ENCODE measurements around the gene GAGE12J.
"Not testable (repeated sequence)": the region's sequence is repeated elsewhere in the genome, so short reads cannot be mapped to it uniquely, and the experiment has no call there.

GAGE12J gene

DNA sequence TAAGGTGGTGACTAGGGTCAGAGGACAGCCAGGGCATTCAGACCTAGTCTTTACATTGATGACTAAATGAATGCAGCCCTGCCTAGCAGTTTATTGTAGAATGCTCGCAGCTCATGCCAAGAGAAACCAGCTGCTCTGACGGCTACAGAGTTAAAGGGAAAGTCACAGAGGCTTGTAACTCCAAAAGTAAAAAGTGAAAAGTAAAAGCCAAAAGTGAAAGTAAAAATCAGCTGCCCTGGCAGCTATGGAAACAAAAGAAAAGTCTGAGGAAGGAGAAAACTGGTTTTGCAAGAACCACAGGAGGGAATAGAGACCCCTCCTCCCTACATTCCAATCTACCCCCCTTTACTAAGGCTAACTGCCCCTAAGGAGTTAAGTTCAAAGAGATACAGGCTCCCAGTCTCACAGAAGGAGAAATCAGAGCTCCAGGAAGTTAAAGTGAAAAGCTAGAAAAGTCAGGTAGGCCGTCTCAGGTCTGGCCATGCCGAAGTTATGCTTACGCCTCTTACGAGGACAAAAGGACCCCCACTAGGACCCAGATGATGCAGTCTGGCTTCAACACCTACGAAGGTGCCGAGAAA lies 12.3 kb upstream of the GAGE12J start:
- no peak for DNase-seq (ENCODE audit: low read depth in 3 of 3, low spot score in 1 of 3)

DNA sequence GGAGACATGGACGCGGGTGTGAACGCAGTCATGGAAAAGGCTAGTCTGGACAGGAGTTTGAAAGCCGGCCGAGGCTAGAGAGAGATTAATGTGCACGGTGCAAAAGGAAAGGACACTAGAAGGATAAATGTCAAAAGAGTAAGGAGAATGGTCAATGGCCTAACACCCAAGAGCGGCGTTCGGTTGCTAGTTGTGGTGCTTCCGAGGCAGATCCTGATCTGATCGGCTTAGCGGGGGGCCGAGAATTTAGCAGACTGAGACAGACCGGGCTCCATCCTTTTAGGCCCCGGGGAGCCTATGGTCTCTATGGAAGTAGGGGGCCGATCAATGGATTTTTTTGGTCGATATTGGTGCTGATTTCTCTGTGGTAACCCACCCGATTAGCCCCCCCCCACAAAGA lies 11.5 kb upstream of the GAGE12J start:
- DNase-seq (ENCODE audit: low read depth in 3 of 3, low spot score in 1 of 3) = no peak

DNA sequence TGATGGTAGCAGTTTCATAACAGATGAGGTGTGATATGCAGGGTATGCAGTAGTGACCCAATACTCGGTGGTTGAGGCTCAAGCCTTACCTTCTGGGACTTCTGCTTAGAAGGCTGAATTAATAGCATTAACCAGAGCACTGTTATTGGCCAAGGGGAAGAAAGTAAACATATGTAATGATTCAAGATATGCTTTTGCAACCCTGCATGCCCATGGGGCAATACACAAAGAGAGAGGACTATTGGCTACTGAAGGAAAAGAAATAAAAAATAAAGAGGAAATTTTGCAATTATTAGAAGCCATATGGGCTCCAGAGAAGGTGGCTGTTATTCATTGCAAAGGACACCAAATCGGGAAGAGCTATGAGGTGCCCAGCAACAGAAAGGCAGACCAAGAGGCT lies 9.7 kb upstream of the GAGE12J start:
- no peak for DNase-seq (ENCODE audit: low read depth in 3 of 3, low spot score in 1 of 3)

DNA sequence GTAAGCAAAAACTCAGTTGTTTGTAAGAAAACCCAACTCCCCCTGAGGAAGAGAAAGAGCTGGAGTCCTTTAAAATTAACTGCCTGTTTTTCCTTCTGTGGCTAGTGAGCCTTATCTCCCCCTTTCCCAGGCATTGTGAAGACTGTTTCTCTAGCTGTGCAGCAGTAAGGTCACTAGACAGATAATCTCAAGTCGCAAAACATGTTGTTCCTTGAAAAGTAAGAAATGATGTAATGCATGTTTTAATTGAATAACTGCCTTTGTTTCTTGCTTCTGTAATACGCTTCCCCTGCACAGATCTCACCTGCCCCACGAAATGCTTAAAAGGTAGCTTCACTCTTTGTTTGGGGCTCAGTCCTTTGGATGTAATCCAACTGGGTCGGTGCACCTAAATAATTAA lies 5.8 kb upstream of the GAGE12J start:
- no peak for DNase-seq (ENCODE audit: low read depth in 3 of 3, low spot score in 1 of 3)

- not testable (repeated sequence) for DNase-seq (ENCODE audit: low read depth in 3 of 3, low spot score in 1 of 3)
Observed at GRCh38 chrX:49322266-49322665, 429 bp downstream of the GAGE12J start.

DNA sequence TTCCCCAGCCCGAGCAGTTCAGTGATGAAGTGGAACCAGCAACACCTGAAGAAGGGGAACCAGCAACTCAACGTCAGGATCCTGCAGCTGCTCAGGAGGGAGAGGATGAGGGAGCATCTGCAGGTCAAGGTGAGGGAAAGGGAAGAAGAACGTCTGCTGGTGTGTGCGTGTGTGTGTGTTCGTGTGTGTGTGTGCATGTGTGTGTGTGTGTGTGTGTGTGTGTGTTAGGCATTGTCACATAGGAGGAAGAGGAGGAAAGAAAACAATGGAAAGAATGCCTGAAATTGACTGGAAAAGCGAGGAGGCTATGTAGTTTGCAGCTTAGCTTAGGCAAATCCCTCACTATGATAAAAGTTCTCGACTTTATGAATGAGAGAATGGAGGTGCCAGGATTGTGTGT lies 1.9 kb downstream of the GAGE12J start:
- DNase-seq (ENCODE audit: low read depth in 3 of 3, low spot score in 1 of 3) = not testable (repeated sequence)

DNA sequence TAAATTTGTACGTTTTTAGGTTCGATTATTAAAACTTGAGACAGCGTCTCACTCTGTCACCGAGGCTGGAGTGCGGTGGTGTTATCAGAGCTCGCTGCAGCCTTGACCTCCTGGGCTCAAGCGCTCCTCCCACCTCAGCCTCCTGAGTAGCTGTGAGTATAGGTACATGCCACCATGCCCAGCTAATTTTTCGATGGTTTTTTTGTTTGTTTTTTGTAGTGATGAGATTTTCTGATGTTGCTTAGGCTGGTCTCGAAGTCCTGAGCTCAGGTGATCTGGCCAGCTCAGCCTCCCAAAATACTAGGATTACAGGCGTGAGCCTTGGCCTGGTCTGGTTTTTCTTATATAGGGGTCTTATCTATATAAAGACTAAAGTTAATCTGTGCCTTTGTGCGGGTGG lies 8.6 kb downstream of the GAGE12J start:
- not testable (repeated sequence) for DNase-seq (ENCODE audit: low read depth in 3 of 3, low spot score in 1 of 3)

DNA sequence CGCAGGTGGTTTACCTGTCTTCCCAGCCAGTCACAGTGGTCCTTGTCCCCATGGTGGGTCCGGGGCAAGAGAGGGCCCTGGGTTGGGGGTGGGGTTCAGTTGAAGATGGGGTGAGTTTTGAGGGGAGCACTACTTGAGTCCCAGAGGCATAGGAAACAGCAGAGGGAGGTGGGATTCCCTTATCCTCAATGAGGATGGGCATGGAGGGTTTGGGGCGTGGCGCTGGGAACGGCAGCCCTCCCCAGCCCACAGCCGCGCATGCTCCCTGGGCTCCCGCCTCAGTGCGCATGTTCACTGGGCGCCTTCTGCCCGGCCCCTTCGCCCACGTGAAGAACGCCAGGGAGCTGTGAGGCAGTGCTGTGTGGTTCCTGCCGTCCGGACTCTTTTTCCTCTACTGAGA lies 9.4 kb downstream of the GAGE12J start, which contains the start of gene GAGE13:
Gene GAGE13, plus strand, starts transcription at position 301 of the 400 bp plus-strand sequence. CDS start 1,156 bp downstream, outside the sequence.
- not testable (repeated sequence) for DNase-seq (ENCODE audit: low read depth in 3 of 3, low spot score in 1 of 3)

- not testable (repeated sequence) for DNase-seq (ENCODE audit: low read depth in 3 of 3, low spot score in 1 of 3)
Observed at GRCh38 chrX:49331841-49332240, 10.0 kb downstream of the GAGE12J start.

DNA sequence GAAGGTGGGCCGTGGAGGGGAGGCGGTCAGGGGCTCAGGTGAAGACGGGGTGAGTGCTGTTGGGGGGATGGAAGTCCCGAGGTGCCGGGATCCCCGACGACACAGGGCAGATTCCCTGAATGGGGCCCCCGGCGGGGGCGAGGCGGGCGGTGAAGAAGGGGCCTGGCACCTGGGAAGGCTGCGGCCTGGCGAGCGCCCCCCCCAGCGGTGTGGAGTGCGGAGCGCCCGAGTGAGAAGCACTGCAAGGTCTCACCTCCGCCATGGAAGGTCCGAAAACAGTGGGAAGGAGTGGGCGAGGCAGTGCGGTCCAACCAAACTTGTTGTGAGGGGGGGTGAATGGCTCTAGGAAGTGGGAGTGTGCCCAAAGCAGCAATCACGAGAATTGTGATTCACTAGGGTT lies 19.6 kb downstream of the GAGE12J start:
- DNase-seq (ENCODE audit: low read depth in 3 of 3, low spot score in 1 of 3) = not testable (repeated sequence)

DNA sequence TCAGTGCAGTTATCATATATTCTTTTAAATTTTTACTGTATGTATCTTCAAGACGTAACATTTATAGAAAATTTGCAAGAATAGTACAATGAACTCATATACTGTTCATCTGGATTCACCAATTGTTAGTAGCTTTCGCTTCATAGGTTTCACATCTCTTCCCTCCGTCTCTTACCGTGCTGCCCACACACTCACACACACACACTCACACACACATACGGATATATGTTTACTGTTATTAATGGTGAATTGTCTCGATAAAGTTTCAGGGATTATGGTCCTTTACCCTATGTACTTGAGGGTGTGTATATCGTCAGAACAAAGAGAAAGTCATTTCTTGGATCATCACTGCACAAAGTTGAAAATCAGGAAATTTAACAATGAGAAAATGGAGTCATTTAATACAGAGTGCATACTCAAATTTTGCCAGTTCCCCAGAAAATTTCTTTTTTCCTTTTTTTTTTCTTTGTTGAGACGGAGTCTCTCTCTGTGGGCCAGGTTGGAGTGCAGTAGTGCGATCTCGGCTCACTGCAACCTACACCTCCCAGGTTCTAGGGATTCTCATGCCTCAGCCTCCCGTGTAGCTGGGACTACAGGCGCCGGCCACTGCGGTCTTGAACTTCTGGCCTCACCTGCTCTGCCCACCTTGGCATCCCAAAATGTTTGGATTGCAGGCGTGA lies 22.8 kb downstream of the GAGE12J start:
- not testable (repeated sequence) for DNase-seq (ENCODE audit: low read depth in 3 of 3, low spot score in 1 of 3)

- DNase-seq (ENCODE audit: low read depth in 3 of 3, low spot score in 1 of 3) = not testable (repeated sequence)
Observed at GRCh38 chrX:49345402-49345801, 23.6 kb downstream of the GAGE12J start.

GRCh38 chrX:49346150-49346549 lies 24.3 kb downstream of the GAGE12J start:
- DNase-seq (ENCODE audit: low read depth in 3 of 3, low spot score in 1 of 3) = not testable (repeated sequence)

Measured in stimulated activated CD4-positive, alpha-beta T cell treated with anti-CD3 and anti-CD28 coated beads, TNF-alpha, amount 100 ng/mL, for 1 hour (primary cell).